CD14-positive monocyte (primary cell): ENCODE data around the gene RSRC1. TPM values are rescaled to one million over a fixed set of nuclear protein-coding genes. Genes with fewer than 3 reads are reported as not detected.

ENCODE experiments used
- DNase-seq, 3 donors: peaks; one replicate each; pipeline ENCODE4 v3.0.0-alpha.2; 2011 to 2022
- H2AFZ ChIP-seq: 2 replicates; pipeline ENCODE4 v1.6.0; 2012; ENCODE audit warnings: mild to moderate bottlenecking, low read depth, low read length, inconsistent platforms; ENCODE audit not compliant: insufficient read depth, poor library complexity, severe bottlenecking
- H3K27ac ChIP-seq, 2 donors: 1 replicate in 1 of 2; 2 replicates in 1 of 2; pipeline ENCODE4 v1.5.1; 2012 to 2013; ENCODE audit warnings: low read length in 2 of 2, control low read depth in 1 of 2, inconsistent platforms in 1 of 2, low read depth in 1 of 2, mild to moderate bottlenecking in 1 of 2
- H3K27me3 ChIP-seq, 2 donors: one replicate each; pipeline versions ENCODE4 v1.6.0 to v1.6.1; 2011 to 2013; ENCODE audit warnings: low read length in 2 of 2; ENCODE audit not compliant: control insufficient read depth in 2 of 2, insufficient read depth in 2 of 2
- H3K36me3 ChIP-seq, 2 donors: replicated peaks in 1 of 2; 1 replicate in 1 of 2; 2 replicates in 1 of 2; pipeline versions ENCODE4 v1.5.1 to v1.6.1; 2012 to 2013; ENCODE audit warnings: low read length in 2 of 2, control low read depth in 1 of 2, inconsistent platforms in 1 of 2, mild to moderate bottlenecking in 1 of 2; ENCODE audit not compliant: insufficient read depth in 2 of 2, control insufficient read depth in 1 of 2
- H3K4me1 ChIP-seq, 2 donors: 1 replicate in 1 of 2; 2 replicates in 1 of 2; pipeline versions ENCODE4 v1.5.1 to v1.6.1; 2012 to 2013; ENCODE audit warnings: low read length in 2 of 2, control low read depth in 1 of 2, inconsistent platforms in 1 of 2, mild to moderate bottlenecking in 1 of 2, moderate library complexity in 1 of 2; ENCODE audit not compliant: insufficient read depth in 2 of 2, control insufficient read depth in 1 of 2
- H3K4me2 ChIP-seq: replicated peaks from 2 replicates; pipeline ENCODE3; 2012; ENCODE audit warnings: low read length, moderate library complexity, mild to moderate bottlenecking; ENCODE audit not compliant: poor library complexity, severe bottlenecking; ENCODE audit errors: extremely low read depth
- H3K4me3 ChIP-seq, 3 experiments: fragments of 200-600 bp in 1 of 3; sonication (generic) in 1 of 3; replicated peaks in 1 of 3; 1 replicate in 2 of 3; 2 replicates in 1 of 3; pipeline ENCODE4 v1.5.1; 2011 to 2013; ENCODE audit warnings: low read length in 3 of 3, mild to moderate bottlenecking in 3 of 3, control low read depth in 2 of 3, low read depth in 2 of 3, inconsistent platforms in 1 of 3, moderate library complexity in 1 of 3
- H3K79me2 ChIP-seq: 2 replicates; pipeline ENCODE4 v1.6.0; 2012; ENCODE audit warnings: mild to moderate bottlenecking, control low read depth, inconsistent platforms, low read length, moderate library complexity; ENCODE audit not compliant: insufficient read depth
- H3K9ac ChIP-seq: 2 replicates; pipeline ENCODE4 v1.6.0; 2017; ENCODE audit warnings: low read length, mild to moderate bottlenecking; ENCODE audit not compliant: insufficient read depth, poor library complexity, severe bottlenecking
- H3K9me3 ChIP-seq, 2 donors: replicated peaks in 1 of 2; 1 replicate in 1 of 2; 2 replicates in 1 of 2; pipeline versions ENCODE4 v1.5.1 to v1.6.1; 2012 to 2013; ENCODE audit warnings: low read length in 2 of 2, control low read depth in 1 of 2; ENCODE audit not compliant: control insufficient read depth in 1 of 2, insufficient read depth in 1 of 2
- H4K20me1 ChIP-seq: 2 replicates; pipeline ENCODE4 v1.6.0; 2012; ENCODE audit warnings: mild to moderate bottlenecking, low read length, control low read depth, moderate library complexity; ENCODE audit not compliant: insufficient read depth
- H3K27ac Mint-ChIP-seq, 7 donors: one replicate each; pipeline ENCODE4 v1.8.0; 2020; ENCODE audit warnings: mild to moderate bottlenecking in 7 of 7, mixed read lengths in 7 of 7, moderate library complexity in 6 of 7, inconsistent platforms in 2 of 7
- H3K27me3 Mint-ChIP-seq, 3 donors: one replicate each; pipeline ENCODE4 v1.8.0; 2021 to 2022; ENCODE audit warnings: low read depth in 3 of 3, mild to moderate bottlenecking in 3 of 3, mixed read lengths in 3 of 3, moderate library complexity in 3 of 3, inconsistent platforms in 1 of 3
- H3K36me3 Mint-ChIP-seq, 2 donors: one replicate each; pipeline ENCODE4 v1.8.0; 2020; ENCODE audit warnings: mixed read lengths in 2 of 2, inconsistent platforms in 1 of 2, mild to moderate bottlenecking in 1 of 2
- H3K4me1 Mint-ChIP-seq: one replicate; pipeline ENCODE4 v1.8.0; 2020; ENCODE audit warnings: mild to moderate bottlenecking, mixed read lengths
- H3K4me3 Mint-ChIP-seq, 2 donors: one replicate each; pipeline ENCODE4 v1.8.0; 2020; ENCODE audit warnings: mild to moderate bottlenecking in 2 of 2, mixed read lengths in 2 of 2, moderate library complexity in 1 of 2
- H3K9me3 Mint-ChIP-seq, 7 donors: one replicate each; pipeline ENCODE4 v1.8.0; 2020 to 2022; ENCODE audit warnings: mixed read lengths in 7 of 7, mild to moderate bottlenecking in 6 of 7, moderate library complexity in 6 of 7, inconsistent platforms in 2 of 7
- CTCF ChIP-seq: fragments of 200-600 bp; IDR thresholded peaks from one replicate; pipeline ENCODE4 v1.8.0; 2022; ENCODE audit warnings: antibody characterized with exemption, mild to moderate bottlenecking
- WGBS: methylation state at CpG from one replicate; pipeline ENCODE4 v1.1.5; 2013; ENCODE audit warnings: missing lambda C conversion rate; ENCODE audit not compliant: insufficient coverage; 5-methylcytosine and 5-hydroxymethylcytosine counted together
- intact Hi-C, 2 donors: fragments of 100-400 bp; cut with micrococcal nuclease; formaldehyde crosslinking; loops; one replicate each; pipeline versions ENCODE4 v1.15.0 to v1.15.1; 2023
- polyA plus RNA-seq, 3 donors: library from polyadenylated mRNA; depleted of rRNA in 1 of 3; unstranded in 2 of 3; stranded (reverse) in 1 of 3; fragments of 300-500 nt in 2 of 3; fragments of >200 nt in 1 of 3; fragmentation: Illumina TruSeq in 2 of 3; gene quantifications; 1 replicate in 2 of 3; 2 replicates in 1 of 3; pipeline ENCODE4 v1.2.3, GENCODE V29; 2012 to 2021

Gene RSRC1
- polyA plus RNA-seq, 3 donors = 6.6 to 31.7 (median 15.1) TPM

- H3K36me3 ChIP-seq = peaks cover 0 to 4% of the 10 kb centered on the region in 2 donors
- no peak overlapping the region for H3K4me2 ChIP-seq
- no peak overlapping the region for H3K4me3 ChIP-seq
- Mint-ChIP-seq H3K27ac (no peak overlapping the region), H3K9me3 (no peaks in the 10 kb centered on the region), H3K36me3 (peaks cover 10 to 20% of the 10 kb centered on the region in 2 donors), H3K4me1 (no peaks in the 10 kb centered on the region), H3K4me3 (no peak overlapping the region), H3K27me3 (peaks cover 0 to 1% (median 0%) of the 10 kb centered on the region in 3 donors)
- no peaks in the 10 kb centered on the region for H3K9me3 ChIP-seq
- no peaks in the 10 kb centered on the region for H3K27me3 ChIP-seq
- no peaks in the 10 kb centered on the region for H3K79me2 ChIP-seq
- intact Hi-C loops = no loop called here
- DNase-seq = no peak
- no peak overlapping the region for H3K27ac ChIP-seq
- no peak overlapping the region for H3K9ac ChIP-seq
- H2AFZ ChIP-seq = no peak overlapping the region
- H4K20me1 ChIP-seq = no peaks in the 10 kb centered on the region
- H3K4me1 ChIP-seq = no peaks in the 10 kb centered on the region
- TF ChIP-seq CTCF = no peak
Measured at GRCh38 chr3:158297940-158298339, 188.1 kb downstream of the RSRC1 start.

GRCh38 chr3:158308236-158308928, 198.5 kb downstream of the RSRC1 start:
- intact Hi-C loops = no loop called here
- H3K9me3 Mint-ChIP-seq = no peaks in the 10 kb centered on the region
- Histone ChIP-seq H4K20me1 (no peaks in the 10 kb centered on the region), H3K9me3 (no peaks in the 10 kb centered on the region), H3K4me1 (no peaks in the 10 kb centered on the region), H3K27ac (no peak overlapping the region), H3K9ac (no peak overlapping the region), H3K4me3 (no peak overlapping the region), H2AFZ (no peak overlapping the region), H3K27me3 (no peaks in the 10 kb centered on the region), H3K4me2 (no peak overlapping the region), H3K79me2 (no peaks in the 10 kb centered on the region), H3K36me3 (no peaks in the 10 kb centered on the region)
- DNase-seq = no peak
- H3K36me3 Mint-ChIP-seq = peaks cover 0 to 2% of the 10 kb centered on the region in 2 donors
- no peaks in the 10 kb centered on the region for H3K27me3 Mint-ChIP-seq
- TF ChIP-seq CTCF = no peak
- H3K4me1 Mint-ChIP-seq = no peaks in the 10 kb centered on the region
- no peak overlapping the region for H3K27ac Mint-ChIP-seq
- H3K4me3 Mint-ChIP-seq = no peak overlapping the region
- 100% methylated on average over 1 of the region's 8 CpGs for WGBS
